ENCODE data around the gene XG.
A peak's percentile ranks its signal among the peaks of the same experiment; 100 is the strongest.
"Not testable (repeated sequence)": the region's sequence is repeated elsewhere in the genome, so short reads cannot be mapped to it uniquely, and the experiment has no call there.

XG gene

GRCh38 chrX:2780472-2781225 lies 28.8 kb downstream of the XG start:
- DNase-seq (ENCODE audit: low read depth in 2 of 2), result not testable (repeated sequence)

GRCh38 chrX:2781226-2781571 lies 29.4 kb downstream of the XG start:
- DNase-seq (ENCODE audit: low read depth in 2 of 2), result no peak

GRCh38 chrX:2781698-2782097 lies 29.9 kb downstream of the XG start:
- no peak for DNase-seq (ENCODE audit: low read depth in 2 of 2)

GRCh38 chrX:2782171-2782570 lies 30.3 kb downstream of the XG start:
- DNase-seq (ENCODE audit: low read depth in 2 of 2), result no peak

- DNase-seq (ENCODE audit: low read depth in 2 of 2), result no peak
Measured at GRCh38 chrX:2782778-2783177, 30.9 kb downstream of the XG start.

- no peak for DNase-seq (ENCODE audit: low read depth in 2 of 2)
Measured at GRCh38 chrX:2784026-2784425, 32.2 kb downstream of the XG start.

GRCh38 chrX:2785538-2785937 lies 33.7 kb downstream of the XG start:
- no peak for DNase-seq (ENCODE audit: low read depth in 2 of 2)

- no peak for DNase-seq (ENCODE audit: low read depth in 2 of 2)
Measured at GRCh38 chrX:2788980-2789379, 37.1 kb downstream of the XG start.

- DNase-seq (ENCODE audit: low read depth in 2 of 2), result no peak
Measured at GRCh38 chrX:2789569-2789968, 37.7 kb downstream of the XG start.

- DNase-seq (ENCODE audit: low read depth in 2 of 2), result no peak
Measured at GRCh38 chrX:2793752-2794151, 41.9 kb downstream of the XG start.

- no peak for DNase-seq (ENCODE audit: low read depth in 2 of 2)
Measured at GRCh38 chrX:2794336-2794735, 42.5 kb downstream of the XG start.

- DNase-seq (ENCODE audit: low read depth in 2 of 2), result not testable (repeated sequence)
Measured at GRCh38 chrX:2796808-2797207, 45.0 kb downstream of the XG start.

- DNase-seq (ENCODE audit: low read depth in 2 of 2), result no peak
Measured at GRCh38 chrX:2799369-2799768, 47.5 kb downstream of the XG start.

- DNase-seq (ENCODE audit: low read depth in 2 of 2), result not testable (repeated sequence)
Measured at GRCh38 chrX:2799980-2800379, 48.1 kb downstream of the XG start.

GRCh38 chrX:2801223-2801622 lies 49.4 kb downstream of the XG start:
- no peak for DNase-seq (ENCODE audit: low read depth in 2 of 2)

GRCh38 chrX:2802376-2803090 lies 50.7 kb downstream of the XG start:
- not testable (repeated sequence) for DNase-seq (ENCODE audit: low read depth in 2 of 2)

- DNase-seq (ENCODE audit: low read depth in 2 of 2), result not testable (repeated sequence)
Measured at GRCh38 chrX:2803486-2803885, 51.6 kb downstream of the XG start.

- not testable (repeated sequence) for DNase-seq (ENCODE audit: low read depth in 2 of 2)
Measured at GRCh38 chrX:2804106-2804843, 52.4 kb downstream of the XG start.

GRCh38 chrX:2804858-2805257 lies 53.0 kb downstream of the XG start:
- DNase-seq (ENCODE audit: low read depth in 2 of 2), result not testable (repeated sequence)

GRCh38 chrX:2811271-2811670 lies 59.4 kb downstream of the XG start:
- no peak for DNase-seq (ENCODE audit: low read depth in 2 of 2)

- DNase-seq (ENCODE audit: low read depth in 2 of 2), result peak; percentile 4 to 8
Measured at GRCh38 chrX:2812161-2812907, 60.5 kb downstream of the XG start.

GRCh38 chrX:2817036-2817435 lies 65.2 kb downstream of the XG start:
- no peak for DNase-seq (ENCODE audit: low read depth in 2 of 2)
